B cell (primary cell): ENCODE results near the gene PLCB1. TPM values are rescaled to one million over a fixed set of nuclear protein-coding genes. Genes with fewer than 3 reads are reported as not detected.

ENCODE experiments used
- ATAC-seq: fragments of 200-7000 bp; cut with Tn5 transposase; one replicate; pipeline ENCODE4 v1.10.0; 2021; ENCODE audit warnings: low read depth, mild to moderate bottlenecking, moderate number of reproducible peaks, moderate library complexity
- CTCF ChIA-PET: fragments of 350-600 bp; sonication (Branson Sonifier 250); formaldehyde crosslinking; loops from one replicate; lab custom pipeline; 2021; ENCODE audit warnings: antibody characterized with exemption, inconsistent platforms; lab: Charles Lee
- POLR2A ChIA-PET: fragments of 350-600 bp; sonication (Branson Sonifier 250); formaldehyde crosslinking; loops from one replicate; lab custom pipeline; 2021; ENCODE audit warnings: antibody characterized with exemption; lab: Charles Lee
- DNase-seq: peaks from one replicate; pipeline ENCODE4 v3.0.0; 2013
- H2AFZ ChIP-seq: 2 replicates; pipeline ENCODE4 v1.6.1; 2012; ENCODE audit warnings: mild to moderate bottlenecking, low read depth, low read length; ENCODE audit not compliant: insufficient read depth, poor library complexity, severe bottlenecking
- H3K27ac ChIP-seq, 2 donors: 1 replicate in 1 of 2; 2 replicates in 1 of 2; pipeline ENCODE4 v1.5.1; 2012 to 2013; ENCODE audit warnings: low read length in 2 of 2, mild to moderate bottlenecking in 2 of 2, moderate library complexity in 1 of 2
- H3K27me3 ChIP-seq, 4 experiments: fragments of 200-600 bp in 1 of 4; sonication (generic) in 1 of 4; replicated peaks in 1 of 4; 1 replicate in 2 of 4; 2 replicates in 2 of 4; pipeline versions ENCODE4 v1.6.1 to v1.7.0; 2013 to 2016; ENCODE audit warnings: low read length in 3 of 4, mild to moderate bottlenecking in 2 of 4, mixed read lengths in 1 of 4, moderate library complexity in 1 of 4; ENCODE audit not compliant: insufficient read depth in 4 of 4, control insufficient read depth in 3 of 4; ENCODE audit errors: control extremely low read depth in 1 of 4
- H3K36me3 ChIP-seq, 2 experiments: replicated peaks in 1 of 2; 1 replicate in 1 of 2; 2 replicates in 1 of 2; pipeline versions ENCODE4 v1.6.1 to v1.7.1; 2013; ENCODE audit warnings: low read length in 1 of 2; ENCODE audit not compliant: insufficient read depth in 2 of 2, control insufficient read depth in 1 of 2; ENCODE audit errors: control extremely low read depth in 1 of 2, extremely low read depth in 1 of 2
- H3K4me1 ChIP-seq, 2 donors: fragments of 200-600 bp in 1 of 2; sonication (generic) in 1 of 2; 1 replicate in 1 of 2; 2 replicates in 1 of 2; pipeline versions ENCODE4 v1.5.1 to v1.6.1; 2013 to 2017; ENCODE audit warnings: low read length in 2 of 2; ENCODE audit not compliant: control insufficient read depth in 2 of 2, insufficient read depth in 2 of 2
- H3K4me2 ChIP-seq: replicated peaks from 2 replicates; pipeline ENCODE3; 2012; ENCODE audit warnings: mild to moderate bottlenecking, low read depth, low read length; ENCODE audit not compliant: poor library complexity, severe bottlenecking
- H3K4me3 ChIP-seq, 5 experiments: fragments of 200-600 bp in 1 of 5; sonication (generic) in 1 of 5; 1 replicate in 3 of 5; 2 replicates in 2 of 5; pipeline versions ENCODE4 v1.5.1 to v1.7.0; 2011 to 2016; ENCODE audit warnings: low read length in 4 of 5, mild to moderate bottlenecking in 4 of 5, low read depth in 2 of 5, control low read depth in 1 of 5, moderate library complexity in 1 of 5; ENCODE audit not compliant: insufficient read depth in 1 of 5; ENCODE audit errors: control extremely low read depth in 1 of 5, extremely low read depth in 1 of 5
- H3K79me2 ChIP-seq: fragments of 200-600 bp; sonication (generic); one replicate; pipeline ENCODE4 v1.6.0; 2016; ENCODE audit warnings: low read length; ENCODE audit not compliant: control insufficient read depth, insufficient read depth
- H3K9ac ChIP-seq: fragments of 200-600 bp; sonication (generic); 2 replicates; pipeline ENCODE4 v1.6.1; 2017; ENCODE audit warnings: mild to moderate bottlenecking, low read length, moderate library complexity
- H3K9me3 ChIP-seq, 3 donors: one replicate each; pipeline versions ENCODE4 v1.6.1 to v1.7.1; 2013; ENCODE audit warnings: low read length in 2 of 3; ENCODE audit not compliant: control insufficient read depth in 2 of 3, insufficient read depth in 1 of 3; ENCODE audit errors: control extremely low read depth in 1 of 3
- H4K20me1 ChIP-seq: 2 replicates; pipeline ENCODE4 v1.6.0; 2012; ENCODE audit warnings: mild to moderate bottlenecking, low read length; ENCODE audit not compliant: insufficient read depth, control insufficient read depth, poor library complexity, severe bottlenecking
- H3K27ac Mint-ChIP-seq: one replicate; pipeline ENCODE4 v1.8.0; 2021; ENCODE audit warnings: mixed read lengths
- H3K27me3 Mint-ChIP-seq: one replicate; pipeline ENCODE4 v1.8.0; 2021; ENCODE audit warnings: mixed read lengths
- H3K4me1 Mint-ChIP-seq: one replicate; pipeline ENCODE4 v1.8.0; 2021; ENCODE audit warnings: mixed read lengths
- H3K4me3 Mint-ChIP-seq: one replicate; pipeline ENCODE4 v1.8.0; 2021; ENCODE audit warnings: mixed read lengths
- H3K9me3 Mint-ChIP-seq: one replicate; pipeline ENCODE4 v1.8.0; 2022; ENCODE audit warnings: mixed read lengths; ENCODE audit not compliant: insufficient read depth
- CTCF ChIP-seq: fragments of 200-600 bp; IDR thresholded peaks from one replicate; pipeline ENCODE4 v1.8.0; 2022; ENCODE audit warnings: antibody characterized with exemption, mild to moderate bottlenecking
- EZH2 ChIP-seq: IDR thresholded peaks from 2 replicates; pipeline ENCODE4 v1.6.1; 2012; ENCODE audit warnings: borderline replicate concordance, low read depth, mild to moderate bottlenecking, moderate library complexity, low read length; ENCODE audit not compliant: insufficient read depth, poor library complexity, severe bottlenecking
- WGBS: methylation state at CpG from one replicate; pipeline ENCODE4 v1.1.5; 2013; ENCODE audit warnings: missing lambda C conversion rate; ENCODE audit not compliant: insufficient coverage; 5-methylcytosine and 5-hydroxymethylcytosine counted together
- intact Hi-C: fragments of 100-400 bp; cut with micrococcal nuclease; formaldehyde crosslinking; loops from one replicate; pipeline ENCODE4 v1.10.0; 2022
- polyA plus RNA-seq: library from polyadenylated mRNA; depleted of rRNA; stranded (reverse); fragments of >200 nt; gene quantifications from 2 replicates; pipeline ENCODE4 v1.2.3, GENCODE V29; 2012
- total RNA-seq, 2 donors: library from RNA; stranded (reverse); fragments of 120-200 nt in 1 of 2; gene quantifications; 1 replicate in 1 of 2; 2 replicates in 1 of 2; pipeline versions ENCODE4 v1.2.3 to v1.2.4, GENCODE V29; 2013 to 2022

PLCB1 gene
- total and polyA plus RNA-seq, 2 donors (not counting 1 experiment from before 2014, with no cell fraction given): 0.18 to 0.47 TPM

GRCh38 chr20:8226106-8226505 lies 94.0 kb downstream of the PLCB1 start:
- no peaks in the 10 kb centered on the region for H3K9me3 Mint-ChIP-seq
- H3K27ac Mint-ChIP-seq: no peak overlapping the region
- ATAC-seq: no peak
- Histone ChIP-seq H2AFZ (no peak overlapping the region), H3K4me3 (no peak overlapping the region), H3K27me3 (no peaks in the 10 kb centered on the region), H3K79me2 (no peaks in the 10 kb centered on the region), H3K36me3 (no peaks in the 10 kb centered on the region), H3K4me1 (no peaks in the 10 kb centered on the region), H3K9me3 (no peaks in the 10 kb centered on the region), H3K4me2 (no peak overlapping the region), H3K9ac (no peak overlapping the region), H3K27ac (no peak overlapping the region), H4K20me1 (no peaks in the 10 kb centered on the region)
- peaks cover 3% of the 10 kb centered on the region for H3K27me3 Mint-ChIP-seq
- H3K4me3 Mint-ChIP-seq: no peak overlapping the region
- TF ChIP-seq CTCF (no peak), EZH2 (no peak)
- intact Hi-C loops: no loop called here
- no peak for DNase-seq
- POLR2A ChIA-PET: no interaction called here
- 80% methylated on average over 1 of the region's 2 CpGs for WGBS
- CTCF ChIA-PET: no interaction called here
- H3K4me1 Mint-ChIP-seq: no peaks in the 10 kb centered on the region

- Histone ChIP-seq H3K4me2 (no peak overlapping the region), H3K4me3 (no peak overlapping the region), H2AFZ (no peak overlapping the region), H3K9ac (no peak overlapping the region), H3K36me3 (no peaks in the 10 kb centered on the region), H3K27ac (no peak overlapping the region), H3K9me3 (no peaks in the 10 kb centered on the region), H3K79me2 (no peaks in the 10 kb centered on the region), H3K4me1 (no peaks in the 10 kb centered on the region), H3K27me3 (no peaks in the 10 kb centered on the region), H4K20me1 (no peaks in the 10 kb centered on the region)
- TF ChIP-seq CTCF (no peak), EZH2 (no peak)
- Mint-ChIP-seq H3K9me3 (no peaks in the 10 kb centered on the region), H3K4me3 (no peak overlapping the region), H3K27ac (no peak overlapping the region), H3K4me1 (no peaks in the 10 kb centered on the region), H3K27me3 (peaks cover 3% of the 10 kb centered on the region)
- intact Hi-C loops: no loop called here
- ChIA-PET CTCF (no interaction called here), POLR2A (no interaction called here)
- ATAC-seq: no peak
- 85% methylated on average over 3 of the region's 3 CpGs for WGBS
- no peak for DNase-seq
Observed at GRCh38 chr20:8227293-8227692, 95.2 kb downstream of the PLCB1 start.
